ACC112 (cell line): ENCODE results near the gene SYNPO2.

ENCODE experiments used
- H2AFZ ChIP-seq: fragments of 200-600 bp; sonication (generic); one replicate; pipeline ENCODE4 v1.6.0; 2017; ENCODE audit warnings: antibody characterized with exemption, low read length; ENCODE audit not compliant: unreplicated experiment
- H3K27ac ChIP-seq: fragments of 200-600 bp; sonication (generic); 2 replicates; pipeline ENCODE4 v1.5.1; 2014; ENCODE audit warnings: low read depth, mild to moderate bottlenecking, antibody characterized with exemption, low read length, moderate library complexity
- H3K27me3 ChIP-seq: fragments of 200-600 bp; sonication (generic); 2 replicates; pipeline ENCODE4 v1.6.1; 2014; ENCODE audit warnings: mild to moderate bottlenecking, antibody characterized with exemption, low read length, moderate library complexity, mixed read lengths; ENCODE audit not compliant: insufficient read depth
- H3K36me3 ChIP-seq: fragments of 200-600 bp; sonication (generic); 2 replicates; pipeline ENCODE4 v1.6.1; 2016; ENCODE audit warnings: mild to moderate bottlenecking, antibody characterized with exemption, low read length, moderate library complexity, mixed read lengths; ENCODE audit not compliant: insufficient read depth
- H3K4me1 ChIP-seq: fragments of 200-600 bp; sonication (generic); one replicate; pipeline ENCODE4 v1.6.1; 2016; ENCODE audit warnings: low read length, mixed read lengths; ENCODE audit not compliant: insufficient read depth, unreplicated experiment, control insufficient read depth
- H3K4me3 ChIP-seq: fragments of 200-600 bp; sonication (generic); 2 replicates; pipeline ENCODE4 v1.5.1; 2014; ENCODE audit warnings: mild to moderate bottlenecking, low read depth, low read length
- H3K79me2 ChIP-seq: fragments of 200-600 bp; sonication (generic); one replicate; pipeline ENCODE4 v1.6.0; 2016; ENCODE audit warnings: low read length; ENCODE audit not compliant: control insufficient read depth, unreplicated experiment, insufficient read depth

SYNPO2 gene

GRCh38 chr4:119087656-119088055, 199.0 kb downstream of the SYNPO2 start:
- H3K4me1 ChIP-seq: no peaks in the 10 kb centered on the region
- H2AFZ ChIP-seq: no peak overlapping the region
- H3K27me3 ChIP-seq: no peaks in the 10 kb centered on the region
- no peaks in the 10 kb centered on the region for H3K79me2 ChIP-seq
- no peaks in the 10 kb centered on the region for H3K36me3 ChIP-seq
- no peak overlapping the region for H3K27ac ChIP-seq
- no peak overlapping the region for H3K4me3 ChIP-seq

DNA sequence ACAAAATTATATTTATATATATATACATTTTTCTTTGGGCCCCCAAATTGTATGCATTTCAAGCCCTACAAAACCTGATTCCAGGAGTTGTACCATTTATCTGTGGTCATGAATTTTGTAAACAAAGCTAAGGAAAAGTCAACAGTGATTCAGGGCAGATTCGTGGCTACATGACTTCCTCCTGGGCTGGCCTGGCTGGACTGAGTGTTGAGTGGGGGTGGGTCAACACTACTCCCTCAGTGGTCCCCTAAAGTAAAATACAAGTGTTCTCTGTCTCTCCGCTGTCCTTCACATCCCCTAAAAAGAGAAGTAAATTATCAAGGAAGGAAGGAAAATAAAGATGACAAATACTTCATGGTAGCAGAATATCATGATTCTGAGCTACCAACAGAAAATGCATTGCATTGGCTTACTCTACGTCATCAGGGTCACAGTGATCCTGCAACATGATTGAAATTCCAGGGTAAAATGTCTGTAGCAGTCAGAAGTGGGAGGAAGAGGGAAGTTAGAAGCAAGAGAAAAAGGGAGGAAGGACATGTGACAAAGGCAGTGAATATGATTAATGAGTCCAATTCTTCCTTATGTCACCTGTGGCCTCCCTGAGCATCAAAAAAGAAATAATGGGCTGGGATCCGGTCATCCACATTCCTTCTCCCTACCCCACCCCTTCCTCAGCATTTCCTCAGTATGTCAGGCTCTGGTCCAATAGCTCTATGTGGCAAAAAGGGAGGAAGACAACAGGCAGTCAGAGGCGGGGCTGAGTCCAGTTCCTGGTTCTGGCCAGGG, 204.6 kb downstream of the SYNPO2 start:
- no peaks in the 10 kb centered on the region for H3K79me2 ChIP-seq
- H3K27ac ChIP-seq: no peak overlapping the region
- H3K36me3 ChIP-seq: no peaks in the 10 kb centered on the region
- H2AFZ ChIP-seq: no peak overlapping the region
- H3K4me3 ChIP-seq: no peak overlapping the region
- no peaks in the 10 kb centered on the region for H3K27me3 ChIP-seq
- peaks cover 7% of the 10 kb centered on the region for H3K4me1 ChIP-seq

DNA sequence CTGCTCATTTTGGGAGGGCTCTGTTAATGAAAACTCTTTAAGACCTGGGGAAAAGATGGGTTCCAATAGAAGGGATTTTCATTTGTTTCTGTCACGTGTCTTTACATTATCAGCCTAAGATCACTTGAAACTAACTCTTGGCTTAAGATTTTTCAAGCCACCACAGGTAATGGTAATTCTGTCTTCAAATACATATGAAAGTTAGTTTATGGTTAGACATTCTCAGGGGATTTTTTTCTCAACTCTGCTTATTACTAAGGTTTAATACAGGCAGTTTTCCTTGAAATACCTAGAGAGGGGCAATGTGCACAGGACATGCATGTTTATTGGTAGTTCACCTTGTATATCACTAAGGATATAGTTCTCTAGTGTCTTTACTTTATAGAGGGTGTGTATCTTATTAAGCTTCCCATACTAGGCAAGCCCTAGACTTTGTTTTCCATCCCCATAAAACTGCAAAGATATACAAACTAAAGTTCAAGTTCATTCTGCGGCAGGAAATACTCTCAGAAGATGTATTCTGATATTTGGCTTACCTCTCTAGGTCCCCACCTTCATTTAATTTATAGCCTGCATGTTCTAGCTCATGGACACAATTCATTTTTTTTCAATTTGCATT, 208.7 kb downstream of the SYNPO2 start:
- Histone ChIP-seq H3K4me1 (peaks cover 26% of the 10 kb centered on the region), H3K4me3 (no peak overlapping the region), H3K36me3 (no peaks in the 10 kb centered on the region), H3K79me2 (no peaks in the 10 kb centered on the region), H3K27me3 (no peaks in the 10 kb centered on the region), H3K27ac (no peak overlapping the region), H2AFZ (no peak overlapping the region)

GRCh38 chr4:119098306-119098705, 209.7 kb downstream of the SYNPO2 start:
- H3K27ac ChIP-seq: no peak overlapping the region
- H3K79me2 ChIP-seq: no peaks in the 10 kb centered on the region

GRCh38 chr4:119099227-119099810, 210.7 kb downstream of the SYNPO2 start:
- Histone ChIP-seq H3K27me3 (no peaks in the 10 kb centered on the region), H3K4me1 (peaks cover 37% of the 10 kb centered on the region), H3K79me2 (no peaks in the 10 kb centered on the region), H3K27ac (peak overlapping the region; percentile 66), H3K36me3 (no peaks in the 10 kb centered on the region), H3K4me3 (no peak overlapping the region), H2AFZ (peak overlapping the region; percentile 43)

More at GRCh38 chr4:119098306-119098705, 209.7 kb downstream of the SYNPO2 start:
- Histone ChIP-seq H3K27me3 (no peaks in the 10 kb centered on the region), H3K4me1 (peaks cover 31% of the 10 kb centered on the region), H3K4me3 (no peak overlapping the region), H3K36me3 (no peaks in the 10 kb centered on the region), H2AFZ (peak overlapping the region; percentile 62)

GRCh38 chr4:119100655-119101054, 212.0 kb downstream of the SYNPO2 start:
- peaks cover 49% of the 10 kb centered on the region for H3K4me1 ChIP-seq
- no peak overlapping the region for H3K27ac ChIP-seq
- no peak overlapping the region for H3K4me3 ChIP-seq
- H3K27me3 ChIP-seq: no peaks in the 10 kb centered on the region
- no peak overlapping the region for H2AFZ ChIP-seq
- no peaks in the 10 kb centered on the region for H3K36me3 ChIP-seq
- H3K79me2 ChIP-seq: no peaks in the 10 kb centered on the region

GRCh38 chr4:119103263-119103662, 214.6 kb downstream of the SYNPO2 start:
- Histone ChIP-seq H3K27me3 (no peaks in the 10 kb centered on the region), H2AFZ (peak overlapping the region; percentile 34), H3K4me3 (no peak overlapping the region), H3K27ac (peak overlapping the region; percentile 75), H3K4me1 (peaks cover 59% of the 10 kb centered on the region), H3K79me2 (no peaks in the 10 kb centered on the region), H3K36me3 (no peaks in the 10 kb centered on the region)

DNA sequence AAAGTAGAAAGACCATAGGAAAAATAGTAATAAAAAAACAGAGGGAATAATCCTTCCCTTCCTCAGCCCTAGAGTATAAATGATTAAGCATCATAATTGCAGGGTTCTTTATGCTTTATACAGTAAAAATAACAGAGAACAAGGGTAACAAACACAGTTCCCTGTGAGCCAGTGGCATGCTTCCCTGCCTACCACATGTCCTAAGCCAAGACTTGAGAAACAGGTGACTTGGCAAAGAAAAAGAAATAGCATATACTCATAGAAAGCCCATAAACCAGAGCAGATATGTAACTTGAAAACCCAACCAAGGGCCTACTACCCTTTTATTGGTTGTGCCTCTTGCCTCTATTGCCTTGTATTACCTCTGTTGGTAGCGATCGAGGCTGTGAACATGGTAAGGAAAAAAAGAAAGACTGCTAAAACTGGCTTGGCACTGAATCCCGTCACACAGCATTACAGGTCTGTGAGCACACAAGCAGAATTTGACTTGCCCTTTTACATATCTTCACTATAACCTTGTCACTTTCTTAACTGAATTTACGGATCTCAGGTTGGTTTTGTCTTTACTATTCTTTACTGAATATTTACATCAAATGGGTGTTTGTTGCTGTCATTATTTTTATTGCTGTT, 216.1 kb downstream of the SYNPO2 start:
- Histone ChIP-seq H3K36me3 (no peaks in the 10 kb centered on the region), H3K4me1 (peaks cover 45% of the 10 kb centered on the region), H2AFZ (no peak overlapping the region), H3K79me2 (no peaks in the 10 kb centered on the region), H3K27ac (no peak overlapping the region), H3K4me3 (no peak overlapping the region), H3K27me3 (no peaks in the 10 kb centered on the region)

DNA sequence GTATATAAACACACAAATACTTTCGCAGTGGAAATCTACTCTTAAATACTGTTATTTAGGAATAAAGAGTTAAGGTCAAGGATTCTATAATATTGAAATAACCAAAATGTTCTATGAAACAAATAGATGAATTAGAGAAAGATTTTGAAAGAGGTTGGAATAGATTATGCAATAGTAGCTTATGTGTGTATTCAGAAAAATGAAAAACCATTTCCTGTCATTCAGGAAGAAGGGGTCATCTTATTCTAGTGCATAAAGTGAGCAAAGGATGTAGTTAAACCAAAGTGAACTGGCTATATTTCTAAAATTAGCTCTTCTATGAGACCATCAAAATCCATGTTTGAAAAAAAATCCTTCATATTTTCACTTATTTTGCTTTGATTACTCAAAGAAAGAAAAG, 217.0 kb downstream of the SYNPO2 start:
- Histone ChIP-seq H3K4me1 (peaks cover 42% of the 10 kb centered on the region), H2AFZ (no peak overlapping the region), H3K36me3 (no peaks in the 10 kb centered on the region), H3K4me3 (no peak overlapping the region), H3K27me3 (no peaks in the 10 kb centered on the region), H3K27ac (peak overlapping the region; percentile 17), H3K79me2 (no peaks in the 10 kb centered on the region)

- Histone ChIP-seq H3K27me3 (no peaks in the 10 kb centered on the region), H3K27ac (peak overlapping the region; percentile 17), H3K36me3 (no peaks in the 10 kb centered on the region), H3K4me3 (no peak overlapping the region), H3K4me1 (peaks cover 42% of the 10 kb centered on the region), H3K79me2 (no peaks in the 10 kb centered on the region), H2AFZ (peak overlapping the region; percentile 2)
These were observed 217.7 kb downstream of the SYNPO2 start for GRCh38 chr4:119106036-119107000.
